ENCODE measurements around the gene MAP7. TPM values are rescaled to one million over a fixed set of nuclear protein-coding genes. Genes with fewer than 3 reads are reported as not detected.
"Not testable (repeated sequence)": the region's sequence is repeated elsewhere in the genome, so short reads cannot be mapped to it uniquely, and the experiment has no call there.

Gene MAP7
- total RNA-seq, 1 donor from 2014 or later, result 1.3 TPM

DNA sequence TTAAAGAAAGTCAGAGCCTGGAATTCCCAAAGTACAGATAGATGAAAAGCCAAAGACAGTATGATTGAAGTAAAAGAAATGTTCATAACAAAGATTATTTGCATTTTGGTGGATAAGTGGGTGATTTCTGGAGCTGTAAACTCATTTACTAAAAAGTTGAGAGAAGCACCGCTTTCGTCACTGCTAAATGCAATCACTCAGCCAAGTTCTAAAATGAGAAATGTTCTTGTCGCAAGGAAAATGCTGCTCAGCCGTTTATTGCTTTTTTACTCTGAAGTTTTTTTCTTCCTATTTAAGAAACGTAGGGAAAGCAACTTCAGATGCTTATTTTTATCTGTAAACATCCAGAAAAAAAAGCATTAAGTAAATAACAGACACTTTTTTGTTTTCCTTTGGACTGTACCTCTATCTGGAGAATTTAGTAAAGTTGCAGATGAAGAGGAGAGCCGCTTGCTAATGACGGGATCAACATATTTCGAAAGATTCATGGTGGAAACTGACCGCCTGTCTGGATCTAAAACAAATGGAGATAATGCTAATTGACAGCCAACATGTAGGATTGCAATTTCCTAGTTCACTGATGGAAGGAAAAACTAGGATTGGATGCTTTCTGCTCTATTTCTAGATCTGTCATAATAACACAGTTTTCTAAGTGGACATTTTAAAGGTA lies 166.8 kb downstream of the MAP7 start:
- no peak overlapping the region for H3K27ac Mint-ChIP-seq (ENCODE audit: unreplicated experiment)
- no peaks in the 10 kb centered on the region for H3K4me1 Mint-ChIP-seq
- no peaks in the 10 kb centered on the region for H3K27me3 Mint-ChIP-seq (ENCODE audit: low read depth)
- TF ChIP-seq, protein P1, sequence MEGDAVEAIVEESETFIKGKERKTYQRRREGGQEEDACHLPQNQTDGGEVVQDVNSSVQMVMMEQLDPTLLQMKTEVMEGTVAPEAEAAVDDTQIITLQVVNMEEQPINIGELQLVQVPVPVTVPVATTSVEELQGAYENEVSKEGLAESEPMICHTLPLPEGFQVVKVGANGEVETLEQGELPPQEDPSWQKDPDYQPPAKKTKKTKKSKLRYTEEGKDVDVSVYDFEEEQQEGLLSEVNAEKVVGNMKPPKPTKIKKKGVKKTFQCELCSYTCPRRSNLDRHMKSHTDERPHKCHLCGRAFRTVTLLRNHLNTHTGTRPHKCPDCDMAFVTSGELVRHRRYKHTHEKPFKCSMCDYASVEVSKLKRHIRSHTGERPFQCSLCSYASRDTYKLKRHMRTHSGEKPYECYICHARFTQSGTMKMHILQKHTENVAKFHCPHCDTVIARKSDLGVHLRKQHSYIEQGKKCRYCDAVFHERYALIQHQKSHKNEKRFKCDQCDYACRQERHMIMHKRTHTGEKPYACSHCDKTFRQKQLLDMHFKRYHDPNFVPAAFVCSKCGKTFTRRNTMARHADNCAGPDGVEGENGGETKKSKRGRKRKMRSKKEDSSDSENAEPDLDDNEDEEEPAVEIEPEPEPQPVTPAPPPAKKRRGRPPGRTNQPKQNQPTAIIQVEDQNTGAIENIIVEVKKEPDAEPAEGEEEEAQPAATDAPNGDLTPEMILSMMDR (conservative IDR thresholded peaks at IDR 0.05), result no peak
- no peaks in the 10 kb centered on the region for H3K36me3 Mint-ChIP-seq (ENCODE audit: low read depth)
- no peak overlapping the region for H3K4me3 Mint-ChIP-seq
- no peak for DNase-seq (ENCODE audit: low read depth, low spot score)
- H3K9me3 Mint-ChIP-seq, result no peaks in the 10 kb centered on the region

- Mint-ChIP-seq H3K4me3 (no peak overlapping the region), H3K4me1 (no peaks in the 10 kb centered on the region), H3K36me3 (ENCODE audit: low read depth) (no peaks in the 10 kb centered on the region), H3K9me3 (no peaks in the 10 kb centered on the region), H3K27ac (ENCODE audit: unreplicated experiment) (no peak overlapping the region), H3K27me3 (ENCODE audit: low read depth) (no peaks in the 10 kb centered on the region)
- no peak for DNase-seq (ENCODE audit: low read depth, low spot score)
- TF ChIP-seq, protein P1 (conservative IDR thresholded peaks at IDR 0.05), result no peak
These were observed 167.5 kb downstream of the MAP7 start for GRCh38 chr6:136382676-136383252.

- no peaks in the 10 kb centered on the region for H3K36me3 Mint-ChIP-seq (ENCODE audit: low read depth)
- DNase-seq (ENCODE audit: low read depth, low spot score), result no peak
- no peak overlapping the region for H3K4me3 Mint-ChIP-seq
- H3K9me3 Mint-ChIP-seq, result no peaks in the 10 kb centered on the region
- TF ChIP-seq, protein P1 (conservative IDR thresholded peaks at IDR 0.05), result no peak
- no peak overlapping the region for H3K27ac Mint-ChIP-seq (ENCODE audit: unreplicated experiment)
- peaks cover 4% of the 10 kb centered on the region for H3K27me3 Mint-ChIP-seq (ENCODE audit: low read depth)
- H3K4me1 Mint-ChIP-seq, result no peaks in the 10 kb centered on the region
These were observed 171.3 kb downstream of the MAP7 start for GRCh38 chr6:136378888-136379287.

DNA sequence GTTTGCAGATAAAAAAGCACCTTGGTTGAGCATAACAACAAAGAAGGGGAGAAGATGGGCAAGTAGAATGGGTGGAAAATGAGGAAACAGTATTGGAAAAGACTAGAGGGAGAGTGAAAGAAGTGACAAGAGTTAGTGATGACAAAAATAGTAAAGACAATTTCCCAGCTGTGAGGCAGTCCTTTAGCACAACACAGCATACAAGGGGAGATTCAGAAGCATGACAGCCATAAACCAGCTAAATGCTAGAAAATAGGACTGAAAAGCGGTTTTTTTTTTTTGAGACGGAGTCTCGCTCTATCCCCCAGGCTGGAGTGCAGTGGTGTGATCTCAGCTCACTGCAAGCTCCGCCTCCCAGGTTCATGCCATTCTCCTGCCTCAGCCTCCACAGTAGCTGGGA lies 174.4 kb downstream of the MAP7 start:
- not testable (repeated sequence) for DNase-seq (ENCODE audit: low read depth, low spot score); H3K4me1 Mint-ChIP-seq; H3K9me3 Mint-ChIP-seq; H3K4me3 Mint-ChIP-seq; H3K27me3 Mint-ChIP-seq (ENCODE audit: low read depth); H3K36me3 Mint-ChIP-seq (ENCODE audit: low read depth); H3K27ac Mint-ChIP-seq (ENCODE audit: unreplicated experiment)

DNA sequence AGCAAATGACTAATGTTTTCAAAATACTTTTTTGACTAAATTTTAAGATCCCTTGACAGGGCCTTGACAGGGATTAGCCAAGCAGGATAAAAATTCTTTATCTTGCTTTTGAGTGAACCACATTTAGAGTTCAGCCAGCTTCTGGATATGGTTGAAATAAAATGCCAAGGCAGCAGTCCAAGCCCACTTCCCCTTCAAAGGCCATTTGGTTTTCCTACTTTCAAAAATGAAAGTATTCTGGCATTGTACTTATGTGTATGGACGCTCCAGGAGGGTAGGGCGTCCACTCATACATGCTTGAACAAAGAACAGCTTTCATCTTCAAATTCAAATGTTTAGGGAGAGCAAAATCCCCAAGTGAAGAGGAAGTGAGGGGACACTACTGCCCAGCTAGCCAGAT lies 178.3 kb downstream of the MAP7 start:
- no peaks in the 10 kb centered on the region for H3K9me3 Mint-ChIP-seq
- TF ChIP-seq, protein P1 (conservative IDR thresholded peaks at IDR 0.05), result no peak
- no peaks in the 10 kb centered on the region for H3K36me3 Mint-ChIP-seq (ENCODE audit: low read depth)
- H3K4me3 Mint-ChIP-seq, result no peak overlapping the region
- H3K27me3 Mint-ChIP-seq (ENCODE audit: low read depth), result peaks cover 2% of the 10 kb centered on the region
- H3K4me1 Mint-ChIP-seq, result no peaks in the 10 kb centered on the region
- no peak for DNase-seq (ENCODE audit: low read depth, low spot score)
- no peak overlapping the region for H3K27ac Mint-ChIP-seq (ENCODE audit: unreplicated experiment)

GRCh38 chr6:136370988-136371728 lies 179.1 kb downstream of the MAP7 start:
- Mint-ChIP-seq H3K4me3 (no peak overlapping the region), H3K36me3 (ENCODE audit: low read depth) (no peaks in the 10 kb centered on the region), H3K4me1 (no peaks in the 10 kb centered on the region), H3K9me3 (no peaks in the 10 kb centered on the region), H3K27me3 (ENCODE audit: low read depth) (peaks cover 2% of the 10 kb centered on the region), H3K27ac (ENCODE audit: unreplicated experiment) (no peak overlapping the region)
- TF ChIP-seq, protein P1 (conservative IDR thresholded peaks at IDR 0.05), result no peak
- no peak for DNase-seq (ENCODE audit: low read depth, low spot score)
